ENCODE measurements around the gene LAMB3. TPM values are rescaled to one million over a fixed set of nuclear protein-coding genes. Genes with fewer than 3 reads are reported as not detected.

The LAMB3 gene
- total RNA-seq, 4 donors from 2014 or later, result 74.2 to 165 (median 127) TPM

- peak in 1 of 2 donors; percentile 84 for DNase-seq (ENCODE audit: low spot score in 2 of 2)
- Histone ChIP-seq H3K4me1 (peaks cover 70% of the 10 kb centered on the region), H3K27ac (peak overlapping the region; percentile 61), H3K9me3 (no peaks in the 10 kb centered on the region), H3K4me3 (peak overlapping the region; percentile 27), H3K27me3 (no peaks in the 10 kb centered on the region), H3K36me3 (no peaks in the 10 kb centered on the region)
- WGBS, result 18% methylated on average over 5 of the region's 5 CpGs
- TF ChIP-seq POLR2AphosphoS5 (IDR thresholded peaks at IDR 0.05), result no peak
- TF ChIP-seq CTCF (IDR thresholded peaks at IDR 0.05), result no peak
- TF ChIP-seq POLR2A (IDR thresholded peaks at IDR 0.05), result no peak
- no peak for TF ChIP-seq EP300 (IDR thresholded peaks at IDR 0.05)
Observed at GRCh38 chr1:209651138-209651587, 1.1 kb downstream of the LAMB3 start.

- no peak for DNase-seq (ENCODE audit: low spot score in 2 of 2)
- WGBS, result 31% methylated on average over 1 of the region's 1 CpG
- peaks cover 75% of the 10 kb centered on the region for H3K4me1 ChIP-seq
Observed at GRCh38 chr1:209650454-209650853, 1.8 kb downstream of the LAMB3 start.

GRCh38 chr1:209648931-209649776 lies 3.1 kb downstream of the LAMB3 start:
- H3K9me3 ChIP-seq, result no peaks in the 10 kb centered on the region
- 37% methylated on average over 6 of the region's 6 CpGs for WGBS
- no peak for DNase-seq (ENCODE audit: low spot score in 2 of 2)
- TF ChIP-seq POLR2A (IDR thresholded peaks at IDR 0.05) (no peak), EP300 (IDR thresholded peaks at IDR 0.05) (no peak), POLR2AphosphoS5 (IDR thresholded peaks at IDR 0.05) (no peak), CTCF (IDR thresholded peaks at IDR 0.05) (no peak)
- H3K4me3 ChIP-seq, result peak overlapping the region; percentile 6
- no peak overlapping the region for H3K27ac ChIP-seq
- H3K36me3 ChIP-seq, result no peaks in the 10 kb centered on the region
- peaks cover 74% of the 10 kb centered on the region for H3K4me1 ChIP-seq
- H3K27me3 ChIP-seq, result no peaks in the 10 kb centered on the region

More at GRCh38 chr1:209650454-209650853, 1.8 kb downstream of the LAMB3 start:
- Histone ChIP-seq H3K27ac (no peak overlapping the region), H3K27me3 (no peaks in the 10 kb centered on the region), H3K4me3 (peak overlapping the region; percentile 27), H3K36me3 (no peaks in the 10 kb centered on the region), H3K9me3 (no peaks in the 10 kb centered on the region)
- no peak for TF ChIP-seq POLR2A (IDR thresholded peaks at IDR 0.05)

- H3K4me3 ChIP-seq, result no peak overlapping the region
- H3K4me1 ChIP-seq, result peaks cover 74% of the 10 kb centered on the region
- DNase-seq (ENCODE audit: low spot score in 2 of 2), result no peak
- H3K36me3 ChIP-seq, result no peaks in the 10 kb centered on the region
- no peak for TF ChIP-seq POLR2A (IDR thresholded peaks at IDR 0.05)
- no peak for TF ChIP-seq POLR2AphosphoS5 (IDR thresholded peaks at IDR 0.05)
- TF ChIP-seq EP300 (IDR thresholded peaks at IDR 0.05), result no peak
- TF ChIP-seq CTCF (IDR thresholded peaks at IDR 0.05), result no peak
- no peak overlapping the region for H3K27ac ChIP-seq
- H3K27me3 ChIP-seq, result no peaks in the 10 kb centered on the region
- no peaks in the 10 kb centered on the region for H3K9me3 ChIP-seq
Observed at GRCh38 chr1:209648346-209648745, 3.9 kb downstream of the LAMB3 start.

GRCh38 chr1:209647156-209647555 lies 5.1 kb downstream of the LAMB3 start:
- H3K4me1 ChIP-seq, result peaks cover 74% of the 10 kb centered on the region
- TF ChIP-seq POLR2AphosphoS5 (IDR thresholded peaks at IDR 0.05) (no peak), EP300 (IDR thresholded peaks at IDR 0.05) (no peak), CTCF (IDR thresholded peaks at IDR 0.05) (no peak), POLR2A (IDR thresholded peaks at IDR 0.05) (no peak)
- no peak overlapping the region for H3K27ac ChIP-seq

More at GRCh38 chr1:209647156-209647555, 5.1 kb downstream of the LAMB3 start:
- H3K4me3 ChIP-seq, result no peak overlapping the region
- H3K36me3 ChIP-seq, result no peaks in the 10 kb centered on the region
- H3K9me3 ChIP-seq, result no peaks in the 10 kb centered on the region
- WGBS, result 73% methylated on average over 4 of the region's 4 CpGs
- no peaks in the 10 kb centered on the region for H3K27me3 ChIP-seq
- DNase-seq (ENCODE audit: low spot score in 2 of 2), result no peak
